ENCODE results near the gene SCML1. TPM values are rescaled to one million over a fixed set of nuclear protein-coding genes. Genes with fewer than 3 reads are reported as not detected.
A peak's percentile ranks its signal among the peaks of the same experiment; 100 is the strongest.

The SCML1 gene
- total and polyA plus RNA-seq, 10 of the 15 experiments (the other 5 are each of a cell fraction or from before 2014, with no cell fraction given): 0.62 to 48.3 (median 1.6) TPM

DNA sequence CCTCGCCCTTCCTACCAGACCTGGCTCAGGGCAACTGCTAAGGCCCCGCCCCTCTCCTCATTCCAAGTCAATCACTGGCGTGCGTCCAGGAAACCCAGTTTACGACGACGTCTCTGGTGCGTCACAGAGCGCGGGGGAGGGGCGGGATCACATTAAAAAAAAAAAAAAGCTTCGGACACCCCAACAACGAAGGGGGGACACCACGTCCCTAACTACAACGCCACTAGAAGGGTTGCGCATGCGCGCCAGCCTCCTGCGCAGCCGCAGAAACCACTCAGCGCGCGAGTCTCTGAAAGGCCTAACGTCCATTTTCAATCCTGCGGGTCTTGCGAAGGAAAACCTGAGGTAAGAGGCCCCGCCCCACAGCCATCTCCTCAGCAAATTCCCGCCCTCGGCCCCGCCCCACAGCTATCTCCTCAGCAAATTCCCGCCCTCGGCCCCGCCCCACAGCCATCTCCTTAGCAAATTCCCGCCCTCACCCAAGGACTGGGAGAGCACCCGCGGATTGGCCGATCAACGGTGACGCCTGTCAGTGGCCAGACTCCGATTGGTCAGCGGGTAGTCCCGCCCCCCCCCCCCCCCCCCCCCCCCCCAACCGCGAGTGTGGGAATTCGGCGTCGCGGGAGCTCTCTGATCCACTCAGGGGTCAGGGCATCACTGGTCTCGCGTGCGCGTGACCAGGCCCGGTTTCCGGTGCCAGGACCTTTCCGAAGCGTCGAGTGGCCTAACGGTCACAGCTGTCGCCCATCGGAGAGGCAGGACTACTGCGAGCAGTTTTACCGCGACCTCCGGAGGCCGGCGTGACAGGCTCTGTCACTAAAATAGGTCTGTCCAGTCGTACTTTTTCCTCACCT lies at the start of gene SCML1 (continued):
- TF ChIP-seq, protein P1, sequence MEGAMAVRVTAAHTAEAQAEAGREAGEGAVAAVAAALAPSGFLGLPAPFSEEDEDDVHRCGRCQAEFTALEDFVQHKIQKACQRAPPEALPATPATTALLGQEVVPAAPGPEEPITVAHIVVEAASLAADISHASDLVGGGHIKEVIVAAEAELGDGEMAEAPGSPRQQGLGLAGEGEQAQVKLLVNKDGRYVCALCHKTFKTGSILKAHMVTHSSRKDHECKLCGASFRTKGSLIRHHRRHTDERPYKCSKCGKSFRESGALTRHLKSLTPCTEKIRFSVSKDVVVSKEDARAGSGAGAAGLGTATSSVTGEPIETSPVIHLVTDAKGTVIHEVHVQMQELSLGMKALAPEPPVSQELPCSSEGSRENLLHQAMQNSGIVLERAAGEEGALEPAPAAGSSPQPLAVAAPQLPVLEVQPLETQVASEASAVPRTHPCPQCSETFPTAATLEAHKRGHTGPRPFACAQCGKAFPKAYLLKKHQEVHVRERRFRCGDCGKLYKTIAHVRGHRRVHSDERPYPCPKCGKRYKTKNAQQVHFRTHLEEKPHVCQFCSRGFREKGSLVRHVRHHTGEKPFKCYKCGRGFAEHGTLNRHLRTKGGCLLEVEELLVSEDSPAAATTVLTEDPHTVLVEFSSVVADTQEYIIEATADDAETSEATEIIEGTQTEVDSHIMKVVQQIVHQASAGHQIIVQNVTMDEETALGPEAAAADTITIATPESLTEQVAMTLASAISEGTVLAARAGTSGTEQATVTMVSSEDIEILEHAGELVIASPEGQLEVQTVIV (IDR thresholded peaks at IDR 0.05; ENCODE audit: borderline replicate concordance, partially characterized antibody): no peak
- TF ChIP-seq FOXM1 (IDR thresholded peaks at IDR 0.05; ENCODE audit: low read depth, low read length) (no peak), ZNF384 (IDR thresholded peaks at IDR 0.05; ENCODE audit: borderline replicate concordance, low read depth, low read length) (peak; percentile 63), HDGF (IDR thresholded peaks at IDR 0.05) (no peak), YBX1 (IDR thresholded peaks at IDR 0.05) (no peak), ZNF24 (IDR thresholded peaks at IDR 0.05) (no peak)
- TF ChIP-seq, protein P2, sequence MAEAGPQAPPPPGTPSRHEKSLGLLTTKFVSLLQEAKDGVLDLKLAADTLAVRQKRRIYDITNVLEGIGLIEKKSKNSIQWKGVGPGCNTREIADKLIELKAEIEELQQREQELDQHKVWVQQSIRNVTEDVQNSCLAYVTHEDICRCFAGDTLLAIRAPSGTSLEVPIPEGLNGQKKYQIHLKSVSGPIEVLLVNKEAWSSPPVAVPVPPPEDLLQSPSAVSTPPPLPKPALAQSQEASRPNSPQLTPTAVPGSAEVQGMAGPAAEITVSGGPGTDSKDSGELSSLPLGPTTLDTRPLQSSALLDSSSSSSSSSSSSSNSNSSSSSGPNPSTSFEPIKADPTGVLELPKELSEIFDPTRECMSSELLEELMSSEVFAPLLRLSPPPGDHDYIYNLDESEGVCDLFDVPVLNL (IDR thresholded peaks at IDR 0.05; ENCODE audit: low read depth, low read length): peak; percentile 69

DNA sequence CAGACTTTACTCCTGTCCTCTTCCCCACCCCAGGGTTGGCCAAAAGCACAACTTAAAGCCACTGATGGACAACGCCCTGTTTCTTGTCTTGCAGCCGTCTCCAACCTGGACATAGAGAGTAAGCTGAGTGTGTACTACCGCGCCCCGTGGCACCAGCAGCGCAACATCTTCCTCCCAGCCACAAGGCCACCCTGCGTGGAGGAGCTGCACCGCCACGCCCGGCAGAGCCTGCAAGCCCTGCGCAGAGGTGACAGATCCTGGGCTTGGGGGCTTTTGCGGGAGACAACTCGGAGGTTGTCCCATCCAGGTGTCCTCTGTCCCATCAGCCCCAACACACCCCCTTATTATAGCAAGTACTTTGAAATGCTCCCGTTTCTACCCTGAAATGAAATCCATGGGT lies 49.6 kb upstream of the SCML1 start:
- H3K4me2 ChIP-seq (ENCODE audit: control insufficient read depth, insufficient read depth): no peak overlapping the region
- no peak for FAIRE-seq
- ChIA-PET SMC1A (ENCODE audit: uncharacterized antibody, unreplicated experiment) (no interaction called here), RAD21 (ENCODE audit: unreplicated experiment) (no interaction called here), POLR2A (no interaction called here), CTCF (no interaction called here)
- no peaks in the 10 kb centered on the region; the same call in 2 of the 3 replicates for H3K9me3 ChIP-seq (replicated peaks; ENCODE audit: control insufficient read depth, insufficient read depth, low read length)
- ATAC-seq: no peak
- no peaks in the 10 kb centered on the region for H4K20me1 ChIP-seq (ENCODE audit: control insufficient read depth, insufficient read depth)
- H3K27ac ChIP-seq (ENCODE audit: control insufficient read depth, insufficient read depth): no peak overlapping the region
- 59% methylated on average over 14 of the region's 14 CpGs for WGBS (ENCODE audit: insufficient coverage, insufficient replicate concordance, low lambda C conversion rate, missing lambda C conversion rate)
- no peaks in the 10 kb centered on the region for H3K4me1 ChIP-seq (ENCODE audit: control insufficient read depth, insufficient read depth, low read length)
- in situ Hi-C loops (cut with MboI) (loop anchor here (10.0 to 25.0 kb wide), 2 partner anchors 450 to 863 kb away; no protein-coding TSS in a partner anchor), intact Hi-C loops (cut with micrococcal nuclease; ENCODE audit: unreplicated experiment) (no loop called here)
- H3K27me3 ChIP-seq (replicated peaks in 1 of 2; ENCODE audit: control insufficient read depth in 2 of 2, insufficient read depth in 2 of 2, low read length in 1 of 2): no peaks in the 10 kb centered on the region
- H3K36me3 ChIP-seq (ENCODE audit: control insufficient read depth in 2 of 2, insufficient read depth in 2 of 2, low read length in 1 of 2): no peaks in the 10 kb centered on the region
- no peak overlapping the region for H3K4me3 ChIP-seq
- DNase-seq (ENCODE audit: low read depth, low spot score): no peak
- no peaks in the 10 kb centered on the region for H3K79me2 ChIP-seq (ENCODE audit: control insufficient read depth, insufficient read depth, low read length)
- BruUV-seq (replicated peaks): no TSS peak
- H3K9ac ChIP-seq (ENCODE audit: control insufficient read depth, insufficient read depth, low read length): no peak overlapping the region
- no peak overlapping the region for H2AFZ ChIP-seq (ENCODE audit: control insufficient read depth, low read depth, low read length)
- TF ChIP-seq, protein P3, sequence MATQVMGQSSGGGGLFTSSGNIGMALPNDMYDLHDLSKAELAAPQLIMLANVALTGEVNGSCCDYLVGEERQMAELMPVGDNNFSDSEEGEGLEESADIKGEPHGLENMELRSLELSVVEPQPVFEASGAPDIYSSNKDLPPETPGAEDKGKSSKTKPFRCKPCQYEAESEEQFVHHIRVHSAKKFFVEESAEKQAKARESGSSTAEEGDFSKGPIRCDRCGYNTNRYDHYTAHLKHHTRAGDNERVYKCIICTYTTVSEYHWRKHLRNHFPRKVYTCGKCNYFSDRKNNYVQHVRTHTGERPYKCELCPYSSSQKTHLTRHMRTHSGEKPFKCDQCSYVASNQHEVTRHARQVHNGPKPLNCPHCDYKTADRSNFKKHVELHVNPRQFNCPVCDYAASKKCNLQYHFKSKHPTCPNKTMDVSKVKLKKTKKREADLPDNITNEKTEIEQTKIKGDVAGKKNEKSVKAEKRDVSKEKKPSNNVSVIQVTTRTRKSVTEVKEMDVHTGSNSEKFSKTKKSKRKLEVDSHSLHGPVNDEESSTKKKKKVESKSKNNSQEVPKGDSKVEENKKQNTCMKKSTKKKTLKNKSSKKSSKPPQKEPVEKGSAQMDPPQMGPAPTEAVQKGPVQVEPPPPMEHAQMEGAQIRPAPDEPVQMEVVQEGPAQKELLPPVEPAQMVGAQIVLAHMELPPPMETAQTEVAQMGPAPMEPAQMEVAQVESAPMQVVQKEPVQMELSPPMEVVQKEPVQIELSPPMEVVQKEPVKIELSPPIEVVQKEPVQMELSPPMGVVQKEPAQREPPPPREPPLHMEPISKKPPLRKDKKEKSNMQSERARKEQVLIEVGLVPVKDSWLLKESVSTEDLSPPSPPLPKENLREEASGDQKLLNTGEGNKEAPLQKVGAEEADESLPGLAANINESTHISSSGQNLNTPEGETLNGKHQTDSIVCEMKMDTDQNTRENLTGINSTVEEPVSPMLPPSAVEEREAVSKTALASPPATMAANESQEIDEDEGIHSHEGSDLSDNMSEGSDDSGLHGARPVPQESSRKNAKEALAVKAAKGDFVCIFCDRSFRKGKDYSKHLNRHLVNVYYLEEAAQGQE (IDR thresholded peaks at IDR 0.05; ENCODE audit: low read depth, low read length): no peak
- TF ChIP-seq, protein P4, sequence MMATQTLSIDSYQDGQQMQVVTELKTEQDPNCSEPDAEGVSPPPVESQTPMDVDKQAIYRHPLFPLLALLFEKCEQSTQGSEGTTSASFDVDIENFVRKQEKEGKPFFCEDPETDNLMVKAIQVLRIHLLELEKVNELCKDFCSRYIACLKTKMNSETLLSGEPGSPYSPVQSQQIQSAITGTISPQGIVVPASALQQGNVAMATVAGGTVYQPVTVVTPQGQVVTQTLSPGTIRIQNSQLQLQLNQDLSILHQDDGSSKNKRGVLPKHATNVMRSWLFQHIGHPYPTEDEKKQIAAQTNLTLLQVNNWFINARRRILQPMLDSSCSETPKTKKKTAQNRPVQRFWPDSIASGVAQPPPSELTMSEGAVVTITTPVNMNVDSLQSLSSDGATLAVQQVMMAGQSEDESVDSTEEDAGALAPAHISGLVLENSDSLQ (IDR thresholded peaks at IDR 0.05): no peak
- no peak for TF ChIP-seq CREM (IDR thresholded peaks at IDR 0.05; ENCODE audit: low read depth)
- no peak for TF ChIP-seq RBBP5 (conservative IDR thresholded peaks at IDR 0.05)
- TF ChIP-seq, protein P5, sequence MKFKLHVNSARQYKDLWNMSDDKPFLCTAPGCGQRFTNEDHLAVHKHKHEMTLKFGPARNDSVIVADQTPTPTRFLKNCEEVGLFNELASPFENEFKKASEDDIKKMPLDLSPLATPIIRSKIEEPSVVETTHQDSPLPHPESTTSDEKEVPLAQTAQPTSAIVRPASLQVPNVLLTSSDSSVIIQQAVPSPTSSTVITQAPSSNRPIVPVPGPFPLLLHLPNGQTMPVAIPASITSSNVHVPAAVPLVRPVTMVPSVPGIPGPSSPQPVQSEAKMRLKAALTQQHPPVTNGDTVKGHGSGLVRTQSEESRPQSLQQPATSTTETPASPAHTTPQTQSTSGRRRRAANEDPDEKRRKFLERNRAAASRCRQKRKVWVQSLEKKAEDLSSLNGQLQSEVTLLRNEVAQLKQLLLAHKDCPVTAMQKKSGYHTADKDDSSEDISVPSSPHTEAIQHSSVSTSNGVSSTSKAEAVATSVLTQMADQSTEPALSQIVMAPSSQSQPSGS (IDR thresholded peaks at IDR 0.05; ENCODE audit: low read length): no peak
- TF ChIP-seq SP1 (IDR thresholded peaks at IDR 0.05; ENCODE audit: low read depth, low read length): no peak
